Hepatocyte (in vitro differentiated cells): ENCODE results near the gene SIX3. TPM values are rescaled to one million over a fixed set of nuclear protein-coding genes. Genes with fewer than 3 reads are reported as not detected.

Source experiments
- DNase-seq: peaks from one replicate; pipeline ENCODE4 v3.0.0-alpha.2; 2016; ENCODE audit warnings: low spot score
- H2AFZ ChIP-seq: fragments of 200-600 bp; sonication (generic); 2 replicates; pipeline ENCODE4 v1.6.0; 2016; ENCODE audit warnings: antibody characterized with exemption, mild to moderate bottlenecking
- H3K27ac ChIP-seq: fragments of 200-600 bp; sonication (generic); 2 replicates; pipeline ENCODE4 v1.5.1; 2016; ENCODE audit warnings: mild to moderate bottlenecking
- H3K27me3 ChIP-seq: fragments of 200-600 bp; sonication (generic); 2 replicates; pipeline ENCODE4 v1.6.1; 2016
- H3K36me3 ChIP-seq: fragments of 200-600 bp; sonication (generic); replicated peaks from 2 replicates; pipeline ENCODE4 v1.5.1; 2016; ENCODE audit warnings: low read depth; ENCODE audit not compliant: insufficient read depth
- H3K4me1 ChIP-seq: fragments of 200-600 bp; sonication (generic); 2 replicates; pipeline ENCODE4 v1.5.1; 2016; ENCODE audit warnings: mild to moderate bottlenecking, moderate library complexity; ENCODE audit not compliant: insufficient read depth
- H3K4me2 ChIP-seq: fragments of 200-600 bp; sonication (generic); 2 replicates; pipeline ENCODE4 v1.6.0; 2016
- H3K4me3 ChIP-seq: fragments of 200-600 bp; sonication (generic); 2 replicates; pipeline ENCODE4 v1.5.1; 2016; ENCODE audit warnings: mild to moderate bottlenecking
- H3K79me2 ChIP-seq: fragments of 200-600 bp; sonication (generic); 2 replicates; pipeline ENCODE4 v1.6.0; 2017; ENCODE audit warnings: mild to moderate bottlenecking
- H3K9me2 ChIP-seq: fragments of 200-600 bp; sonication (generic); replicated peaks from 2 replicates; pipeline ENCODE4 v1.6.0; 2017; ENCODE audit warnings: mild to moderate bottlenecking; ENCODE audit not compliant: insufficient read depth
- H3K9me3 ChIP-seq: fragments of 200-600 bp; sonication (generic); 2 replicates; pipeline ENCODE4 v1.5.1; 2016; ENCODE audit warnings: low read depth, mild to moderate bottlenecking
- H4K20me1 ChIP-seq: fragments of 200-600 bp; sonication (generic); 2 replicates; pipeline ENCODE4 v1.6.0; 2016; ENCODE audit warnings: mild to moderate bottlenecking; ENCODE audit not compliant: insufficient read depth, poor library complexity, severe bottlenecking
- EZH2 ChIP-seq: fragments of 200-600 bp; sonication (generic); IDR thresholded peaks from 2 replicates; pipeline ENCODE4 v1.6.1; 2016; ENCODE audit warnings: antibody characterized with exemption, mild to moderate bottlenecking, borderline replicate concordance
- EZH2phosphoT487 ChIP-seq: fragments of 200-600 bp; sonication (generic); IDR thresholded peaks from one replicate; pipeline ENCODE4 v1.6.1; 2018; ENCODE audit warnings: antibody characterized with exemption, mild to moderate bottlenecking, low read depth, moderate library complexity; ENCODE audit not compliant: unreplicated experiment, severe bottlenecking
- WGBS: methylation state at CpG from one replicate; pipeline ENCODE4 v1.1.6; 2016; ENCODE audit warnings: low lambda C conversion rate; ENCODE audit errors: missing lambda C conversion rate; 5-methylcytosine and 5-hydroxymethylcytosine counted together
- polyA plus RNA-seq: library from polyadenylated mRNA; unstranded; fragments of >200 nt; fragmentation: Nextera tagmentation; extraction: Ambion mirVana; gene quantifications from 2 replicates; pipeline ENCODE4 v1.2.1, GENCODE V29; 2016
- total RNA-seq: library from RNA; depleted of rRNA; stranded (reverse); fragments of >200 nt; gene quantifications from 2 replicates; pipeline ENCODE4 v1.2.3, GENCODE V29; 2014
- TF ChIP-seq, protein P1 (sequence below): fragments of 200-600 bp; sonication (generic); IDR thresholded peaks from 2 replicates; pipeline ENCODE4 v1.5.1; 2016; ENCODE audit warnings: antibody characterized with exemption, mild to moderate bottlenecking; ENCODE audit not compliant: poor library complexity

SIX3 gene
- total and polyA plus RNA-seq, 2 experiments from 2014 or later = not detected

DNA sequence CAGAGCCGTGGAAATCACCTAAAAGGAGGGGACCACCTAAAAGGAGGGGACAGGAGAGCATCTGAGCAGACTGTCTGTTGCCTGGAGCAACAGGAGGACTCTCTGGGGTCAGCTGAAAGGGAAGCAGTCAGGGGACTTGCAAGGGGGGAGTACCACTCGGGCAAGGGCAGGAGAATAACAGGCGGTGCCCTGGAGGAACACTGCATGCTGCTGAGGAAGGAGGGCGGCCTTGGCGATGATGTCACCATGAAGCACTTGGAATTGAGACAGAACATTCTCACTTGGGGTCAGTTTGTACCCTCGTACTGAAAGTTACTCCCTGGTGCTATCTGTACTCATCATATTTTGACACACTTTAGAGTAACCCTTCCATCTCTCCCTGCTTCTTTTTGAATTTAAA is 18.4 kb downstream of the SIX3 start:
- H3K27me3 ChIP-seq = peaks cover 66% of the 10 kb centered on the region

DNA sequence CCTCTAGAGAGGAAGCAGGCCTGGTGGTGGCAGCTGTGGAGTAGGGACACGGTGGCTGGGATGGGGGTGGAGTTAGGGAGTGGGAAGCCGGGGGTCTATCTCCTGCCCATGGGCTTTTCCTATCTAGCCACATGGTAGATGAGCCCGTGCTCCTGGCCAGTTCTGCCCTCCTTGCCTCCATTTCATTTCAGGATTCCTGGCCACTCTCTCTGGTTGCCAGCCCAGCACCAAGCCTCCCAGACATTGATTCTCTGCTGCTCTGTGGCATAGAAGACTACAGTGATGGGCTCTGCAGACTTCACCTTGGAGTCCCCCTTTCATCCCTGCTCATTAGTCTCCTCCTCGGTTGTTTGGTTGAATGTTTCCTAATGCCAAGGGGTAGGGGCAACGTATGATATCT is 19.4 kb downstream of the SIX3 start:
- no peaks in the 10 kb centered on the region for H3K79me2 ChIP-seq
- no peak overlapping the region for H3K27ac ChIP-seq
- TF ChIP-seq, protein P1, sequence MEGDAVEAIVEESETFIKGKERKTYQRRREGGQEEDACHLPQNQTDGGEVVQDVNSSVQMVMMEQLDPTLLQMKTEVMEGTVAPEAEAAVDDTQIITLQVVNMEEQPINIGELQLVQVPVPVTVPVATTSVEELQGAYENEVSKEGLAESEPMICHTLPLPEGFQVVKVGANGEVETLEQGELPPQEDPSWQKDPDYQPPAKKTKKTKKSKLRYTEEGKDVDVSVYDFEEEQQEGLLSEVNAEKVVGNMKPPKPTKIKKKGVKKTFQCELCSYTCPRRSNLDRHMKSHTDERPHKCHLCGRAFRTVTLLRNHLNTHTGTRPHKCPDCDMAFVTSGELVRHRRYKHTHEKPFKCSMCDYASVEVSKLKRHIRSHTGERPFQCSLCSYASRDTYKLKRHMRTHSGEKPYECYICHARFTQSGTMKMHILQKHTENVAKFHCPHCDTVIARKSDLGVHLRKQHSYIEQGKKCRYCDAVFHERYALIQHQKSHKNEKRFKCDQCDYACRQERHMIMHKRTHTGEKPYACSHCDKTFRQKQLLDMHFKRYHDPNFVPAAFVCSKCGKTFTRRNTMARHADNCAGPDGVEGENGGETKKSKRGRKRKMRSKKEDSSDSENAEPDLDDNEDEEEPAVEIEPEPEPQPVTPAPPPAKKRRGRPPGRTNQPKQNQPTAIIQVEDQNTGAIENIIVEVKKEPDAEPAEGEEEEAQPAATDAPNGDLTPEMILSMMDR = no peak
- TF ChIP-seq EZH2phosphoT487 = no peak
- no peak for TF ChIP-seq EZH2
- no peaks in the 10 kb centered on the region for H3K36me3 ChIP-seq
- H3K9me2 ChIP-seq = no peaks in the 10 kb centered on the region
- peaks cover 1% of the 10 kb centered on the region for H3K4me1 ChIP-seq
- no peaks in the 10 kb centered on the region for H4K20me1 ChIP-seq
- H3K27me3 ChIP-seq = peaks cover 67% of the 10 kb centered on the region
- no peak overlapping the region for H2AFZ ChIP-seq
- no peaks in the 10 kb centered on the region for H3K9me3 ChIP-seq
- no peak overlapping the region for H3K4me2 ChIP-seq
- DNase-seq = no peak
- H3K4me3 ChIP-seq = no peak overlapping the region
- 82% methylated on average over 5 of the region's 5 CpGs for WGBS

More for the DNA sequence above, 18.4 kb downstream of the SIX3 start:
- Histone ChIP-seq H4K20me1 (no peaks in the 10 kb centered on the region), H3K79me2 (no peaks in the 10 kb centered on the region), H2AFZ (no peak overlapping the region), H3K36me3 (no peaks in the 10 kb centered on the region), H3K4me1 (peaks cover 9% of the 10 kb centered on the region), H3K4me3 (no peak overlapping the region), H3K4me2 (no peak overlapping the region), H3K9me3 (no peaks in the 10 kb centered on the region), H3K9me2 (no peaks in the 10 kb centered on the region), H3K27ac (no peak overlapping the region)
- DNase-seq = no peak
- 79% methylated on average over 6 of the region's 6 CpGs for WGBS
- TF ChIP-seq EZH2 (no peak), EZH2phosphoT487 (no peak)
- TF ChIP-seq, protein P1 = no peak

DNA sequence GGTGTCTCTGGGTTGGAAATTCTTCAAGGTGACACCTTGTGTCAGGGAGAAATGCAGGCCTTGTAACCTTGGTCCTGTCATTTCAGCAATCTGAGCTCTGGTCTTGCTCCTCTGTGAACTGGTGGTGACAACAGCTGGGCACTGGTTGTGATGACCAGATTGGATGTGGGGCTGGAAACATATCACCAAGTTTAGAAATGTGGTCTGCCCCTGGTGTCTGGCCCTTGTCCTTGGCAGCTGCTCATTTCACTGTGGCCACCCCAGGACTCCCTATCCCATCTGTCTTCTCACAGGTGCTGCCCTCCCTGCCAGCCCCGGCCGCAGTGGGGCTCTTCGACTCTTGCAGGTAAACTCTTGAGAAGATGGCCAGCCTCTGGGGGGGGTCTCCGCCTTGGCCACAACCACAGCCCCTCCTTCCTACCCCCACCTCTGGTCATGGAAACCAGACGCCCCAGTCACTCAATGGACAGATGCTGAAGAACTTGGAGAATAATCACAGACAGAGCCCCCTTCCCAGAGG is 20.7 kb downstream of the SIX3 start:
- no peak for DNase-seq
- H2AFZ ChIP-seq = no peak overlapping the region
- H3K4me2 ChIP-seq = no peak overlapping the region
- no peaks in the 10 kb centered on the region for H3K36me3 ChIP-seq
- no peaks in the 10 kb centered on the region for H3K9me3 ChIP-seq
- H3K4me3 ChIP-seq = no peak overlapping the region
- no peaks in the 10 kb centered on the region for H3K79me2 ChIP-seq
- H3K9me2 ChIP-seq = no peaks in the 10 kb centered on the region
- WGBS = 93% methylated on average over 5 of the region's 5 CpGs
- no peak overlapping the region for H3K27ac ChIP-seq
- no peaks in the 10 kb centered on the region for H4K20me1 ChIP-seq
- H3K4me1 ChIP-seq = no peaks in the 10 kb centered on the region
- TF ChIP-seq EZH2 = no peak
- no peak for TF ChIP-seq EZH2phosphoT487
- TF ChIP-seq, protein P1 = no peak
- peaks cover 57% of the 10 kb centered on the region for H3K27me3 ChIP-seq

DNA sequence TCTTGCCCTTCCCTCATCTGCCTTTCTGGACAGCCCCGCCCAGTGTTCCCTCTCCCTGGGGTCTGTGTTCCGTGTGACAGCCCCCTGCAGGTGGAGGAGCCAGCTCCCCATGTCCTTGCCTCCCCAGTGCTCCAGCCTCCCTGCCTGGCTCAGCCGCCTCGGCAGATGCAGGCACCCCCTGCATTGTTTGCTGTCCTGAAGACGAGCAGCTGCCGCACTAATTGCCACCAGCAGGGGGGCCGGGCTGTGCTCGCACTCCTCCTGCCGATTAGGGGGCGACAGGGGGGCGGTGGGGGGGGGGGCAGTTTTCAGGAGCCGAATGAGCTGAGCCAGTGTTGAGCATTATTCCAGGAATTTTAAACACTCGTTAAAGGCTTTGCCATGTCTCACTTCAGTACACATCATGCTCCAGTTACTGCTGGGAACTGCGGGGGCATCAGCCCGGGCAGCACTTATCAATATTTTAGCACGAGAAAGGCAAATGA is 23.3 kb downstream of the SIX3 start:
- TF ChIP-seq, protein P1 = no peak
- TF ChIP-seq EZH2phosphoT487 (no peak), EZH2 (no peak)
- no peak overlapping the region for H3K27ac ChIP-seq
- H3K4me2 ChIP-seq = no peak overlapping the region
- no peaks in the 10 kb centered on the region for H4K20me1 ChIP-seq
- H3K79me2 ChIP-seq = no peaks in the 10 kb centered on the region
- H3K4me3 ChIP-seq = no peak overlapping the region
- H3K27me3 ChIP-seq = peaks cover 46% of the 10 kb centered on the region
- no peaks in the 10 kb centered on the region for H3K9me2 ChIP-seq
- no peak for DNase-seq
- no peaks in the 10 kb centered on the region for H3K9me3 ChIP-seq
- no peaks in the 10 kb centered on the region for H3K36me3 ChIP-seq
- 15% methylated on average over 16 of the region's 16 CpGs for WGBS
- H2AFZ ChIP-seq = no peak overlapping the region
- no peaks in the 10 kb centered on the region for H3K4me1 ChIP-seq
